GM23338 (cell line): ENCODE results near the gene PAX6. TPM values are rescaled to one million over a fixed set of nuclear protein-coding genes. Genes with fewer than 3 reads are reported as not detected.

Source experiments
- ATAC-seq: fragments of 200-7000 bp; cut with Tn5 transposase; 3 replicates; pipeline ENCODE4 v1.9.1; 2020
- DNase-seq: peaks from one replicate; pipeline ENCODE4 v3.0.0-alpha.2; 2015; ENCODE audit warnings: low spot score
- H2AFZ ChIP-seq: fragments of 200-600 bp; sonication (generic); 2 replicates; pipeline ENCODE4 v1.8.0; 2016; ENCODE audit warnings: antibody characterized with exemption, mild to moderate bottlenecking, moderate library complexity
- H3F3A ChIP-seq: fragments of 200-600 bp; sonication (generic); replicated peaks from 2 replicates; pipeline ENCODE4 v1.8.0; 2017; ENCODE audit warnings: antibody characterized with exemption, mixed run types, low read depth
- H3K27ac ChIP-seq: fragments of 200-600 bp; sonication (generic); 2 replicates; pipeline ENCODE4 v1.6.1; 2016; ENCODE audit warnings: low read depth
- H3K27me3 ChIP-seq: fragments of 200-600 bp; sonication (generic); 2 replicates; pipeline ENCODE4 v1.8.0; 2016; ENCODE audit warnings: mild to moderate bottlenecking, mixed run types, moderate library complexity; ENCODE audit not compliant: insufficient read depth
- H3K36me3 ChIP-seq: fragments of 200-600 bp; sonication (generic); 2 replicates; pipeline ENCODE4 v1.8.0; 2016; ENCODE audit warnings: mild to moderate bottlenecking; ENCODE audit not compliant: insufficient read depth
- H3K4me1 ChIP-seq: fragments of 200-600 bp; sonication (generic); 2 replicates; pipeline ENCODE4 v1.8.0; 2016; ENCODE audit warnings: mild to moderate bottlenecking, moderate library complexity; ENCODE audit not compliant: insufficient read depth
- H3K4me2 ChIP-seq: fragments of 200-600 bp; sonication (generic); 2 replicates; pipeline ENCODE4 v1.7.1; 2017; ENCODE audit warnings: mixed run types
- H3K4me3 ChIP-seq: fragments of 200-600 bp; sonication (generic); 2 replicates; pipeline ENCODE4 v1.6.1; 2016; ENCODE audit warnings: mixed run types
- H3K79me2 ChIP-seq: fragments of 200-600 bp; sonication (generic); replicated peaks from 2 replicates; pipeline ENCODE4 v1.8.0; 2017; ENCODE audit warnings: mild to moderate bottlenecking; ENCODE audit not compliant: insufficient read depth
- H3K9me2 ChIP-seq: fragments of 200-600 bp; sonication (generic); 2 replicates; pipeline ENCODE4 v1.8.0; 2017; ENCODE audit not compliant: insufficient read depth
- H4K20me1 ChIP-seq: fragments of 200-600 bp; sonication (generic); replicated peaks from 2 replicates; pipeline ENCODE4 v1.8.0; 2017; ENCODE audit warnings: mild to moderate bottlenecking; ENCODE audit not compliant: insufficient read depth
- H3K27ac Mint-ChIP-seq: 2 replicates; pipeline ENCODE4 v1.8.0; 2020; ENCODE audit warnings: inconsistent platforms, mild to moderate bottlenecking, moderate library complexity, mixed read lengths
- H3K27me3 Mint-ChIP-seq: 3 replicates; pipeline ENCODE4 v1.8.0; 2022; ENCODE audit warnings: low read depth, mild to moderate bottlenecking, moderate library complexity, mixed read lengths, inconsistent platforms; ENCODE audit not compliant: insufficient read depth, poor library complexity
- H3K36me3 Mint-ChIP-seq: 3 replicates; pipeline ENCODE4 v1.8.0; 2021; ENCODE audit warnings: low read depth, mild to moderate bottlenecking, inconsistent platforms, moderate library complexity, mixed read lengths
- H3K4me1 Mint-ChIP-seq: 3 replicates; pipeline ENCODE4 v1.8.0; 2020; ENCODE audit warnings: mild to moderate bottlenecking, inconsistent platforms, mixed read lengths
- H3K4me3 Mint-ChIP-seq: 3 replicates; pipeline ENCODE4 v1.8.0; 2021; ENCODE audit warnings: moderate library complexity, mild to moderate bottlenecking, inconsistent platforms, mixed read lengths
- H3K9me3 Mint-ChIP-seq: 3 replicates; pipeline ENCODE4 v1.8.0; 2020; ENCODE audit warnings: moderate library complexity, mild to moderate bottlenecking, inconsistent platforms, mixed read lengths
- CREB1 ChIP-seq: fragments of 250-450 bp; sonication (Bioruptor Pico); IDR thresholded peaks from 2 replicates; pipeline ENCODE4 v1.5.0; 2020; ENCODE audit warnings: low read depth, mild to moderate bottlenecking, moderate library complexity
- CTCF ChIP-seq, 2 experiments: fragments of 200-600 bp in 1 of 2; sonication (generic) in 1 of 2; conservative IDR thresholded peaks; 2 replicates each; pipeline versions ENCODE4 v1.5.1 to v1.6.1; 2016 to 2017; ENCODE audit warnings: antibody characterized with exemption in 2 of 2, low read depth in 2 of 2, mild to moderate bottlenecking in 2 of 2, moderate library complexity in 1 of 2
- ETS1 ChIP-seq: IDR thresholded peaks from 2 replicates; pipeline ENCODE4 v1.6.1; 2016; ENCODE audit warnings: antibody characterized with exemption
- EZH2 ChIP-seq: fragments of 200-600 bp; sonication (generic); IDR thresholded peaks from one replicate; pipeline ENCODE4 v1.8.0; 2017; ENCODE audit warnings: antibody characterized with exemption, mild to moderate bottlenecking, low read depth; ENCODE audit not compliant: unreplicated experiment
- EZH2phosphoT487 ChIP-seq: fragments of 200-600 bp; sonication (generic); IDR thresholded peaks from one replicate; pipeline ENCODE4 v1.8.1; 2018; ENCODE audit warnings: antibody characterized with exemption; ENCODE audit not compliant: unreplicated experiment
- JUNB ChIP-seq: IDR thresholded peaks from one replicate; pipeline ENCODE4 v1.6.1; 2016; ENCODE audit warnings: antibody characterized with exemption; ENCODE audit not compliant: unreplicated experiment
- NANOG ChIP-seq: IDR thresholded peaks from 2 replicates; pipeline ENCODE4 v1.6.1; 2016; ENCODE audit warnings: antibody characterized with exemption, borderline replicate concordance
- POLR2AphosphoS5 ChIP-seq: IDR thresholded peaks from 2 replicates; pipeline ENCODE4 v1.6.1; 2016; ENCODE audit warnings: antibody characterized with exemption, low read depth
- REST ChIP-seq: IDR thresholded peaks from one replicate; pipeline ENCODE4 v1.6.1; 2018; ENCODE audit warnings: antibody characterized with exemption; ENCODE audit not compliant: unreplicated experiment
- STAT1 ChIP-seq: IDR thresholded peaks from one replicate; pipeline ENCODE4 v1.6.1; 2016; ENCODE audit warnings: antibody characterized with exemption; ENCODE audit not compliant: unreplicated experiment
- ZNF114 ChIP-seq: fragments of 250-450 bp; sonication (Bioruptor Pico); IDR thresholded peaks from 2 replicates; pipeline ENCODE4 v1.5.0; 2020; ENCODE audit warnings: mild to moderate bottlenecking, moderate library complexity
- ZNF331 ChIP-seq: fragments of 250-450 bp; sonication (Bioruptor Pico); IDR thresholded peaks from 2 replicates; pipeline ENCODE4 v1.5.0; 2020; ENCODE audit warnings: low read depth, mild to moderate bottlenecking, moderate library complexity
- ZNF462 ChIP-seq: fragments of 250-450 bp; sonication (Bioruptor Pico); IDR thresholded peaks from 2 replicates; pipeline ENCODE4 v1.5.0; 2020; ENCODE audit warnings: mild to moderate bottlenecking, moderate library complexity
- polyA plus RNA-seq: library from polyadenylated mRNA; unstranded; fragments of >200 nt; fragmentation: Nextera tagmentation; extraction: Ambion mirVana; gene quantifications from 2 replicates; pipeline ENCODE4 v1.2.1, GENCODE V29; 2016
- total RNA-seq: library from RNA; depleted of rRNA; stranded (reverse); fragments of >200 nt; shearing (Covaris generic); gene quantifications from 2 replicates; pipeline ENCODE4 v1.2.3, GENCODE V29; 2014

PAX6 gene
- total and polyA plus RNA-seq, 2 experiments from 2014 or later: 0.17 to 0.45 TPM

- no peak overlapping the region for H2AFZ ChIP-seq
- peaks cover 42% of the 10 kb centered on the region for H3K27me3 ChIP-seq
- Mint-ChIP-seq H3K4me3 (no peak overlapping the region), H3K9me3 (no peaks in the 10 kb centered on the region), H3K27me3 (peaks cover 23% of the 10 kb centered on the region), H3K27ac (no peak overlapping the region), H3K36me3 (no peaks in the 10 kb centered on the region; the same call in 2 of the 3 replicates), H3K4me1 (peaks cover 15% of the 10 kb centered on the region)
- H3K4me2 ChIP-seq: no peak overlapping the region
- no peak overlapping the region for H3K27ac ChIP-seq
- no peak for TF ChIP-seq POLR2AphosphoS5
- no peak for TF ChIP-seq EZH2
- no peak for TF ChIP-seq ZNF114
- TF ChIP-seq CREB1 (CRISPR knock-in tag): no peak
- TF ChIP-seq NANOG: no peak
- no peak for TF ChIP-seq JUNB
- TF ChIP-seq ZNF331 (CRISPR knock-in tag): no peak
- TF ChIP-seq EZH2phosphoT487: no peak
- no peak for TF ChIP-seq ZNF462 (CRISPR knock-in tag)
- no peak for TF ChIP-seq ETS1
- TF ChIP-seq REST: no peak
- no peak for TF ChIP-seq STAT1
- TF ChIP-seq CTCF (conservative IDR thresholded peaks at IDR 0.05; ENCODE audit: low read depth in 2 of 2): no peak
- H3K9me2 ChIP-seq: peaks cover 3% of the 10 kb centered on the region; the same call in 1 of the 2 replicates
- no peak for DNase-seq
- no peak for ATAC-seq
- H3K4me1 ChIP-seq: peaks cover 16% of the 10 kb centered on the region
- H3F3A ChIP-seq: 0 out of 2 replicates have a peak, but pooled peaks cover 9% of the 10 kb centered on the region
- no peaks in the 10 kb centered on the region for H3K36me3 ChIP-seq
- H4K20me1 ChIP-seq: no peaks in the 10 kb centered on the region
- H3K4me3 ChIP-seq: no peak overlapping the region
- no peaks in the 10 kb centered on the region for H3K79me2 ChIP-seq
Measured at GRCh38 chr11:31792456-31792855, 18.7 kb downstream of the PAX6 start.
